GM12874 (cell line): ENCODE measurements around the gene WEE1.

ENCODE experiments used
- TF ChIP-seq, protein P1 (sequence below): IDR thresholded peaks from 2 replicates; pipeline ENCODE4 v1.5.1; 2011; ENCODE audit warnings: low read depth, mild to moderate bottlenecking, control low read depth, low read length, moderate library complexity; ENCODE audit not compliant: insufficient read depth

Gene WEE1

GRCh38 chr11:9605742-9606141 is 32.3 kb downstream of the WEE1 start:
- TF ChIP-seq, protein P1, sequence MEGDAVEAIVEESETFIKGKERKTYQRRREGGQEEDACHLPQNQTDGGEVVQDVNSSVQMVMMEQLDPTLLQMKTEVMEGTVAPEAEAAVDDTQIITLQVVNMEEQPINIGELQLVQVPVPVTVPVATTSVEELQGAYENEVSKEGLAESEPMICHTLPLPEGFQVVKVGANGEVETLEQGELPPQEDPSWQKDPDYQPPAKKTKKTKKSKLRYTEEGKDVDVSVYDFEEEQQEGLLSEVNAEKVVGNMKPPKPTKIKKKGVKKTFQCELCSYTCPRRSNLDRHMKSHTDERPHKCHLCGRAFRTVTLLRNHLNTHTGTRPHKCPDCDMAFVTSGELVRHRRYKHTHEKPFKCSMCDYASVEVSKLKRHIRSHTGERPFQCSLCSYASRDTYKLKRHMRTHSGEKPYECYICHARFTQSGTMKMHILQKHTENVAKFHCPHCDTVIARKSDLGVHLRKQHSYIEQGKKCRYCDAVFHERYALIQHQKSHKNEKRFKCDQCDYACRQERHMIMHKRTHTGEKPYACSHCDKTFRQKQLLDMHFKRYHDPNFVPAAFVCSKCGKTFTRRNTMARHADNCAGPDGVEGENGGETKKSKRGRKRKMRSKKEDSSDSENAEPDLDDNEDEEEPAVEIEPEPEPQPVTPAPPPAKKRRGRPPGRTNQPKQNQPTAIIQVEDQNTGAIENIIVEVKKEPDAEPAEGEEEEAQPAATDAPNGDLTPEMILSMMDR: no peak

- TF ChIP-seq, protein P1: no peak
Measured at GRCh38 chr11:9606809-9607510, 33.5 kb downstream of the WEE1 start.

GRCh38 chr11:9607511-9607899 is 34.0 kb downstream of the WEE1 start:
- TF ChIP-seq, protein P1: no peak

DNA sequence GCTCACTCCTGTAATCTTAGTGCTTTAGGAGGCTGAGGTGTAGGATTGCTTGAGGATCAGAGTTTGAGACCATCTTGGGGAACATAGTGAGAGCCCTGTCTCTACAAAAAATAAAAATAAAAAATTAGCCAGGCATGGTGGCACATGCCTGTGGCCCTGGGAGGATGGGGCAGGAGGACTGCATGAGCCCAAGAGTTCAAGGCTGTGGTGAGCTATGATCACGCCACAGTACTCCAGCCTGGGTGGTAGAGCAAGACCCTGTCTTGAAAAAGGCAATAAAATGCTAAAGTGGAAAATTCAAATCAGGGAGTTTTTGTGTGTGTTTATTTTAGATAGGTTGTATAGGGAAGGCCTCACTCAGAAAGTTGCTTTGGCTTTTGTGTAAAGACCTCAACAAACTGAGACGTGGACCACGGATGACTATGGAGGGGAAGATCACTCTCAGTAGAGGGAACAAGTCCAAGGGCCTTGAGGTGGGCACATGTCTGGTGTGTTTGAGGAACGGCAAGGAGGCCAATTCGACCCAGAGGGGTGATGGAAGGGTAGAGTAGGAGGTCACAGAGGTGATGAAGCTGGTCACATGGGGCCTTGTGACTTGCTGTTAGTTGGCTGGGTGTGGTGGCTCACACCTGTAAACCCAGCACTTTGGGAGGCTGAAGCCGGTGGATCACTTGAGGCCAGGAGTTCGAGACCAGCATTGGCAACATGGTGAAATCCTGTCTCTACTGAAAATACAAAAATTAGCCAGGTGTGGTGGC is 35.7 kb downstream of the WEE1 start:
- TF ChIP-seq, protein P1: no peak

DNA sequence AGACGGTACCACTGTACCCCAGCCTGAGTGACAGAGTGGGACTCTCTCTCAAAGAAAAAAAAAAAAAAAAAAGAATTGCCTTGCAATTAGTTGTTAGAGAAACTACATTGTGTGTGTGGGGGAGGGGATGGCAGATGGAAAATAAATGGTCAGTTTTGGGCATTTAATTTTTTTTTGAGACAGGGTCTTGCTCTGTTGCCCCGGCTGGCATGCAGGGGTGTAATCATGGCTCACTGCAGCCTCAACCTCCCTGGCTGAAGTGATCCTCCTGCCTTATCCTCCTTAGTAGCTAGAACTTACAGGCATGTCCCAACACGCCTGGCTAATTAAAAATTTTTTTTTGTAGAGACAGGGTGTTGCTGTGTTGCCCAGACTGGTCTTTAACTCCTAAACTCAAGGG is 36.4 kb downstream of the WEE1 start:
- TF ChIP-seq, protein P1: no peak

DNA sequence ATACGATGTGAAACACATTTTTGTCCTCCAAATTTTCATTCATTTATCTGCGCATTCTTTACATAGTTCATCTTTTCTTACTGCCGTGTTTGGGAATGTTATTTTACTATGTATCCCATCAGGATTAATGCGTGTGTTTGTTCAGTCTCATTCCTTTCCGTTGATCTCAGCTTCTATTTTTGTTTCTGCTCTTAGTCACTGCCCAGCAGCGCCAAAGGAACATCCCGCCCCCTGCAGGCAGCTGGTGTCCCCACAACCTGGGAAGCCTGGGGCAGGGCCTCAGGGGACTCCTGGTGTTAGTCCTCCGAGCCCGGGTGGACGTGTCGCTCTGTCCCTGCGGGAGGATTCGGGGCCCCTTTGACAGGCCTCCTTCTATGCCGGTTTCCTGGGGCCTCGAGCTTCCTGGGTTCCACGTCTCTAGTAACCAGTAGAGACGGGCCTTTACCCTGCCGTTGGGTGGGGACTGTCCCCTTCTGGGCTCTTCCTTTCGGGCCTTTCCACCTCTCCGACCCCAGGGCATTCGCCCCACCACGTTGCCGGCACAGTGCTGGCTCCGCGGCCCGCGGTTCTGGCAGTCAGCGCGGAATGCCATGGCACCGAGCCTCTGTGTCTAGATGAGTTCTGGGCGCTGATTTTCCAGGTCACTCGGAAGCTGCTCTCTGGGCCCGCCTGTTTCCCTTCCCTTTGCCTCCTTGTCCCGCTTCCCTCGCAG is 39.8 kb downstream of the WEE1 start:
- TF ChIP-seq, protein P1: peak; percentile 91
